Epithelial cell of prostate (primary cell): ENCODE data around the gene TFR2.
A peak's percentile ranks its signal among the peaks of the same experiment; 100 is the strongest.
"Not testable (repeated sequence)": the region's sequence is repeated elsewhere in the genome, so short reads cannot be mapped to it uniquely, and the experiment has no call there.

Experiments
- DNase-seq: peaks from one replicate; pipeline ENCODE4 v3.0.0-alpha.2; 2011; ENCODE audit warnings: low read depth, low spot score
- H3K27ac ChIP-seq: fragments of 450-650 bp; 2 replicates; pipeline ENCODE4 v1.5.1; 2017; ENCODE audit warnings: mild to moderate bottlenecking

Gene TFR2

DNA sequence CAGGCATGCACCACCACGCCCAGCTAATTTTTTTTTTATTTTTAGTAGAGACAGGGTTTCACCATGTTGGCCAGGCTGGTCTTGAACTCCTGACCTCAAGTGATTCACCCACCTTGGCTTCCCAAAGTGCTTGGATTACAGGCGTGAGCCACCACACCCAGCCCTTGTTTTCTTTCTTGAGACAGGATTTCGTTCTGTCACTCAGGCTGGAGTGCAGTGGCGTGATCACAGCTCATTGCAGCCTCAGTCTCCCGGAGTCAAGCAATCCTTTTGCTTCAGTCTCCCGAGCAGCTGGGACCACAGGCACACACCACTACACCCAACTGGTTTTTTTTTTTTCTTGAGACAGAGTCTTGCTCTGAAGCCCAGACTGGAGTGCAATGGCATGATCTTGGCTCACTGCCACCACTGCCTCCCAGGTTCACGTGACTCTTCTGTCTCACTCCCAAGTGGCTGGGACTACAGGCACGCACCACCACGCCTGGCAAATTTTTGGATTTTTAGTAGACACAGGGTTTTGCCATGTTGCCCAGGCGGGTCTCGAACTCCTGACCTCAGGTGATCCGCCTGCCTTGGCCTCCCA is 20.9 kb upstream of the TFR2 start:
- not testable (repeated sequence) for DNase-seq, H3K27ac ChIP-seq

DNA sequence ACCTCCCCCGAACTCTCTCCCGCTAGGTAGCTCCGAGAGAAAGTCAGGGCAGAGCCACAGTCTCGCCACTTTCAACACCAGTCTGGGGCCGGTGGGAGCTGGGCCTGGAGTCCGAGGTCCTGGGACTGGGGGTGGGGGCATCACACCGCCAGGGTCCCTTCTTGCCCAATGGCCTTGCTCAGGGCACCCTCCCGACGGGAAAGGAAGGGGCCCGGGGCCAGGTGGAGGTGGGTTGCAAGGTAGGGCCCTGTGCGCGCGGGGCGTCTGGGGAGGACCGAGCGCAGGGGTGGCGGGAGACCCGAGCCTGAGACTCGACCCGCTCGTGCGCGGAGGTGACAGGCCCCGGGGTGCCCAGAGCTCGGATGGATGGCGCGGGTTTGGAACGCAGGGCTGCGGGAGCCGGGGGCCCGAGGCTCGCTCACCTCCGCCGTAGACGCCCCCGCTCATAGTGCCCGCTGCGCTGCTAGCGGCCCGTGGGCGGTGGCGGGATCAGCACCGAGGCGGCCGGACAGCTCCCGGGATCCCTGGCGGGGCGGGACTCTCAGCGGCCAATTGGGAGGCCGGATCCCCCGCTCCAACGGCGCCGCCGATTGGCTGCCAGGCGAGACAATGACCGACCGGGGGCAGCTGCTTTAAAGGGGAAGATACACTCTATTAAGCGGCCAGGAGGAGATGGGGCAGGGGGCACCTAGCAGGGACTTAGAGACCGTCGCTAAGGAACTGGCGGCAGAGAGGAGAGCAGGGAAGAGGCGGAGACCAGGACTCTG is 14.7 kb upstream of the TFR2 start, which contains the start of gene ACTL6B:
Gene ACTL6B (minus strand): TSS at position 541 of the 767 bp plus-strand sequence. CDS start 94 bp downstream, at position 447.
- no peak within 1 kb of the TSS for H3K27ac ChIP-seq
- DNase-seq: no peak

DNA sequence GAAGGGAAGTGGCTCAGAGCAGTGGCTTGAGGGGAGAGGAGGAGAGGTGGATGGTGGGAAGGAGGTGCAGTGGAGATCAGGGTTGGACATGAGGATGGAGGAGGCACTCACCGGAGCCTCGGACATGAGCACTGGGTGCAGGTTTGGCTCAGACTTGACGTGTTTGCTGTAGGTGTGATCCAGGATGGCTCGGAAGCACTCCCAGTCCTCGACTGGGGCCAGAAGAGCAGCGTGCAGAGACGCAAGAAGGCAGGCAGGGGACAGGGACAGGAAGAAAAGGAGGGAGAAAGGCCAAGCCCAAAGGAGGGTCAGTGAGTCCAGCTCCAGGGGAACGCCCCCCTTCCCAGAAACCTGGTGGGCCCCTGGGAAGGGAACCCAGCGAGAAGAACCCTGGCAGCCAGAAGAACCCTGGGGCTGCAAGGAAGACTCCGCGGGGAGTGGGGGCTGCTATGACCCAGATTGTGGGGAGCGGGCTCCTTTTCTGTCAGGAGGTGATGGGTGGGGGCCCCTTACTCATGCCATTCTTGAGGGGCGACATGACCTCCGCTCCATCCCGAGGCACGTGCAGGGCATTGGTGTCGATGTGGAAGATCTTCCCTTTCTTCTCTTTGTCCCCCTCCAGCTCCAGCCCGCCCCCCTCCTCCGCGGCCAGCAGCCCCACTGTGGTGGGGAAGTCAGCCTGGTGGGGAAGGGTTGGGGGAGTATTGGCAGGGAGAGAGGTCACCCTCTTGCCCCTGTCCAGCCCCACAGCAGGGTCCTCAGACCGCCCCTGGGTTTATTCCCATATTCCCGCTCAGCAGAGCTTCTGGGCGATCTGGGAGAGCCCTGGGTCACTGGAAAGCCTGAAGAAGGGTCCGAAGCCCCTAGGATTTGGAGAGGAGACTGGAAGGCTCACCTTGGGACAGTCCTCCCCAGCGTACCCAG is 13.8 kb upstream of the TFR2 start:
- DNase-seq: no peak
- H3K27ac ChIP-seq: no peak overlapping the region

GRCh38 chr7:100649826-100650565 is 8.6 kb upstream of the TFR2 start:
- peak; percentile 22 for DNase-seq
- no peak overlapping the region for H3K27ac ChIP-seq

GRCh38 chr7:100642534-100642907 is 1.2 kb upstream of the TFR2 start:
- H3K27ac ChIP-seq: no peak overlapping the region
- no peak for DNase-seq

GRCh38 chr7:100641860-100642533 is 645 bp upstream of the TFR2 start:
- H3K27ac ChIP-seq: no peak overlapping the region
- DNase-seq: no peak

DNA sequence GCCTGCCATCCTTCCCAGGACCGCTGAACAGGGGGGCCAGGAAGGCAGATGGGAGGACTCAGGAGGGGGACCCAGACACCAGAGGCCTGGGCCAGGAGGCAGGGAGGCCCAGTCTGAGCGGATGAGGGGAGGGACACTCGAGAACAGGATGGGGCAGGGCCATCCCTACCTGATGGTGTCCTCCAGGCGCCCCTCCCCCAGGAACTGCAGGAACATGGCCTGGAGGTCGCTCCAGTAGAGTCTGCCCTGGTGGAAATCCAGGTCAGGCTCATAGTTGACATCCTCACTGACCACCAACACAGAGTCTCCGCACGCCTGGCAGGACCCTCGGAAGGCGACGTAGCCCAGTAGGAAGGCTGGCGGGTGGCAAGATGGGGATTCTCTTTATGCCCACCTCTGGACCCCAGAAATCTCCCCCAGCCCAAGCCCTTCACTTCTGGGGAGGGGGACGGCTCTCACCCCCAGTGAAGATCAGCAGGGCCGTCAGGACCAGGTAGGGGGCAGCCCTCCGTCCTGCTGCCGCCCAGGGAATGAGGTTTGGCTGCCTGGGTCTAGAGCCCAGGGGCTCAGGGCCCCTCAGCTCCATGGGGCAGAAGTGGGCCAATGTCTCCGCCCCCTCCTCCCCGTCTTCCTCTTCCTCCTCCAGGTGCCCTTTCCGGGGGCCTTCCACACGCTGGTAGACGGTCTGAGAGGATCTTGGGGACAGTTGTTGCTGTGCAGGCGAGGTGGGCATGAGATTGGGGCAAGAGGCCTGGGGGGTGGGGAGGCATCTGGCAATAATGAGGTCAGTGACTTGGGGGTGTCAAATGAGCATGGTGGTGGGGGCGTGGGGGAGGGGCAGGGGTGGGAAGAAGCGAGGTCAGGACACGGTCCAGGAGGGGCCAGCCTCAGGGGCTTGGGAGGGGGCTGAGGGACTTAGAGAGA is 573 bp downstream of the TFR2 start:
- no peak for DNase-seq
- H3K27ac ChIP-seq: no peak overlapping the region

GRCh38 chr7:100639995-100640516 is 1.3 kb downstream of the TFR2 start:
- no peak overlapping the region for H3K27ac ChIP-seq
- DNase-seq: no peak

DNA sequence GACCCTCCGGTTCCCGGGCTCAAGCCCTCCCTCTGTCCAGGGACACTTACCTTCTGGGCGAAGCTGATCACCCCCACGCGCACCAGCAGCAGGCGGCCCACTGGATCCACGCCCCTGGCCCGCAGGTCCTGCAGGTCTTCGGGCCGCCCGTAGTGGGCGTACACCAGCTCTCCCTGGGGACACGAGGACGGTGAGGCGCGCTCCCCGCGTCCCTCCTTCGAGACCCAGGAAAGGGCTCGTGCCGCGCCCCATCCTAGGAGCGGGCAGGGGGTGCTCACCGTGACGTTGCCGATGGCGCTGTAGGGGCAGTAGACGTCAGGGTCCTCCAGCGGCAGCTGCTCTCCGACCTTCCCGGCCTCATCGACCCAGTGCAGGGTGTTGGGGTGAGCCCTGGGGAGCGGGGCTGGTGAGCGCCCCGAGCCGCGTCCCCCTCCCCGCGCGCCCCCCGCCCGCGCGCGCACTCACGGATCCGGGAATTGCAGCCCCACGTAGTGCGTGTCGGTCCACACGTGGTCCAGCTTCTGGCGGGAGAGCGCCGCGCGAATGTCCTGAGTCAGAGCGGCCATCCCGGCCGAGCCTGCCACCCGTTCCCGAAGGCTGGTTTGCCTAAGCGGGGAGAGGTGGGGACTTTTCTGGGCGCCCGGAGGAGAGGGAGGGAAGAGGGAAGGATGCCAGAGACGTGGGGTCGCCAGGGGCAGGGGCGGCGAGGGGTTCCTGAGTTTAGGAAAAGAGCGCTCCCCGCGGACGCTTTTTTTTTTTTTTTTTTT is 8.2 kb downstream of the TFR2 start:
- no peak for DNase-seq
- H3K27ac ChIP-seq: no peak overlapping the region

DNA sequence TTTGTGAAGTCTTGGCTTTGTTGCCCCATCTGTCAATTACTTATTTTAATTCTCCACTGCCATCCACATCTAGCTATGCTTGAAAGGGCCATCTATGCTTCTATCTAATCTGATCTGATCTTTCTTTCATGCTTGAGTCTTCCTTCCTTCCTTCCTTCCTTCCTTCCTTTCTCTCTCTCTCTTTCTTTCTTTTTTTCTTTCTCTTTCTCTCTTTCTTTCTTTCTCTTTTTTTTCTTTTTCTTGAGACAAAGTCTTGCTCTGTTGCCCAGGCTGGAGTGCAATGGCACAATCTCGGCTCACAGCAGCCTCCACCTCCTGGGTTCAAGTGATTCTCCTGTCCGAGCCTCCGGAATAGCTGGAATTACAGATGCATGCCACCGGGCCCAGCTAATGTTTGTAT is 11.3 kb downstream of the TFR2 start:
- DNase-seq: no peak

GRCh38 chr7:100629117-100629716 is 12.1 kb downstream of the TFR2 start:
- no peak for DNase-seq
- H3K27ac ChIP-seq: no peak overlapping the region

More for the DNA sequence above, 11.3 kb downstream of the TFR2 start:
- H3K27ac ChIP-seq: no peak overlapping the region

- H3K27ac ChIP-seq: no peak overlapping the region
- no peak for DNase-seq
These were observed 14.2 kb downstream of the TFR2 start for GRCh38 chr7:100627238-100627549.

DNA sequence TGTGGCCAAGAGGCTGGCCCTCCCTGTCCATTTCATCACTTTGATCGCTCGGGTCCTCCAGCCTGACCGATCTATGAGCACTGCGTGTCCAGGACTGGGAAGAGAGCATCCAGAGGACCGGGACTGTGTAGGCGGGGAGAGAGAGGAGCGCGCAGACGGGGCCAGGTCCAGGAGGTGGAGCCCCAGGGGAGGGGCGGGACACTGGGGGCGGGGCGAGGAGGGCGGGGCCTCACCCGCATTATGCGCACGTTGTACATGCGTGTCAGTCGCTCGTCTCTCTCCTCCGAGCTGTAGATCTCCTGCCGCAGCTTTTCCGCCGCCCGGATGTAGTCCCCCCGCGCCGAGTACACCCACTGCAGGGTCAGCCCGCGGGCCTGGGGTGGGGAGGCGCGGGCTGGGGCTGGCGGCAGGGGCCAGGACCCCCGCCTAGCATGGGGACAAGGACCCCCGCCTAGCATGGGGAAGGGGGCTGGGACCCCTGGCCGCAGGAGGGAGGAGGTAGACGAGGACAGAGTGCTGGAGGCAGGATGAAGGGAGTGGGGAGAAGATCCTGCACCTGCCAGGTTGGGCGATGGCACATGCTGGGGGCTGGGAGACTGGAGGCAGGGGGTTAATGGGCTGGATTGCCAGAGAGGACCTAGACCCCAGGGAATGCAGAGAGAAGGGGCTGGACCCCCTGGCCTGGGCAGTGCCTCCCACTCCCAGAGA is 14.7 kb downstream of the TFR2 start:
- peak; percentile 29 for DNase-seq
- H3K27ac ChIP-seq: no peak overlapping the region

DNA sequence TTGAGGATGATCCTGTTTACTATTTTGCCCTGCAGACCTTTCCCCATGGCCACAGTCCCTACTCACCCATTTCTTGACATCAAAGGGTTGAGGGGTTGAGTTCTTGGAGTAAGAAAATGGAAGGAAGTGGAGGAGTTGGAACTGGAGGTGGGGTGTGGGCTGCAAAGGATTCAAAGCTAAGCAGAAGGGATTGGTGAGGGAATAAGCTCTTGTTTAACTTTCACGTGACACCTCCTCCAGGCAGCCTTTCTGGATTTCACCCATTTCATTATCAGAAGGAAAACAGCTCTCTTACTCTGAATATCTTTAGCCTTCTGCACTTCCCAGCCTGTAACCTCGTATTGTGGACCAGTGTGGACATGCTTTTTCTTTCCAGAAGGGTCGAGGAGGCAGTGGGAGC is 15.3 kb downstream of the TFR2 start:
- no peak overlapping the region for H3K27ac ChIP-seq
- DNase-seq: no peak

GRCh38 chr7:100623951-100624824 is 17.2 kb downstream of the TFR2 start:
- no peak for DNase-seq
- no peak overlapping the region for H3K27ac ChIP-seq

DNA sequence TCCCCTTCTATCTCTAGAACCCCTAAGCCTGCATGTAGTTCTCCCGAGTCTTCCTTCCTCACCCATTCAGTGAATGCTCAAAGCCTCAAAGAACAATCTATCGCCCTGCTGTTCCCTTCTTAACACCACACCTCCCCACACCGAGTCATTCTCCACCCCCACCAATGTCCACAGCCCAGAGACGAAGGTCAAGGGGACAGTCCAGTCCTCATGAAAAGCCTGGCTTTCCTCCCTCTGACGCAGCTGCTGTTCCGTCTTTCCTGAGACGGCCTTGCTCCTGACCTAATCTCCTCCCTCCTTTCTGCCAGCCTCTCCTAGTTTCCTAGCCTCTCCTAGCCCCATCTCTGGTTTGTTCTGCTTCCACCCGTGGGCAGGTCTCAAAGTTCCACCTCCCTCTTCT is 19.8 kb downstream of the TFR2 start:
- no peak for DNase-seq
- H3K27ac ChIP-seq: no peak overlapping the region
